ENCODE data around the gene NFIA.

GRCh38 chr1:61198554-61198953, 116.2 kb downstream of the NFIA start:
- TF ChIP-seq CTCF (tag by site-specific recombination; IDR thresholded peaks at IDR 0.05) (no peak), ZIC2 (tag by site-specific recombination; IDR thresholded peaks at IDR 0.05) (no peak), ZNF146 (tag by site-specific recombination; IDR thresholded peaks at IDR 0.05) (no peak)

All from HEK293 (cell line).